NCI-H524 treated with DMSO at 0.1 percent for 48 hours (cell line): Measurements from ENCODE around the gene ZCCHC4.

Experiments
- DNase-seq: peaks from one replicate; lab custom pipeline; 2025; lab: John Stamatoyannopoulos, UW

ZCCHC4 gene

DNA sequence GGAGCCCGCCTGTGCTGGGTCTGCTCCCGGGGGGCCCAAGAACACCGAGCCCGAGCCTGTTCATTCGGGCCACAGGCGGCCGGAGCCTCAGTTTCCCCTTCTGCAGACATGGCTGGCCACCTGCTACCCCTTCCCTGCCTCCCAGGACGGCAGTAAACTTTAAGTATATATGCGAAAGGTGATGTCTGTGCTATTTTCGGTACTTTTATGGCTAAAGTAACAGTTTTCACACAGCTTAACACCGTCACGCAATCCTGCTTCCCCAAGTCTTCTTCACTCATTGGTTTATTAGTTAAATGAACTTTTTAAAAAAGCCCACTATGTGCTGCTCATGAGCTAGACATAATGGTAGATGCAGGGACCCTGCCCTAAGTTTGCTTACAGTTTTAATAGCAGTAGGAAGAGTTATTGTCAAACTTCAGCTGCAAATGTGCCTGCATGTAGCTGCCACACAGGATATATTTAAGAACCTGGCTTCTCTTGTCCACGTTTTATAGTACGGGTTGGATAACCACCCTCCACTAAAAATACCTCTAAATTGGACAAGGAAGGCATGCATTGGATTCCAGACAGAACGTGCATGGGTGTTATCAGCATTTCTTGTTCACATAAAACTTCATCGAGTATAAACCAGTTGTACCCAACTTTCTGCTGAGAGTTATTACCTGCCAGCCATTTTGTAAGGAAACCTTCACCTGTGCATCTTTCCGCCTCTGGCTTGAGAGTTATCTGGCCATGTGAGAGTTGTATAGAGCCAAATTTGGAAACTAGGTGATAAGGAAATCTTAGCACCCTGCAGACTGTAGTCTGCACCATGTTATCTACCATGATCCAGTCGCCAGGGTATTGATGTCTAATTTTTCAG, 65.2 kb downstream of the ZCCHC4 start:
- DNase-seq = no peak

DNA sequence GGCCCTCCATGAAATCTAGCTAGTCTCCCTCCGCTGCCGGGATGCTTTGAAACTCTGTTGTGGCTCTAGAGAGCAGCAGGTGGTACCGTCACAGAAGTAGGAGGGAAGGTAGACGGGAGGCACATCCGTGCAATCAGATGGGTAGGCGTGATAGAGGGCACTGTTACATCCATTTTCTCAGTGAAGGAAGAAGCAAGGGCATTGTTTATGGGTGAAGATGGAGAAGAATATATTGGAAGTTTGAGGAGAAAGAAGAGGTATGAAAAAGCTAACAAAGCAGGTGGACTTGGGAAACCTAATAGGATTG, 65.8 kb downstream of the ZCCHC4 start:
- DNase-seq = no peak

DNA sequence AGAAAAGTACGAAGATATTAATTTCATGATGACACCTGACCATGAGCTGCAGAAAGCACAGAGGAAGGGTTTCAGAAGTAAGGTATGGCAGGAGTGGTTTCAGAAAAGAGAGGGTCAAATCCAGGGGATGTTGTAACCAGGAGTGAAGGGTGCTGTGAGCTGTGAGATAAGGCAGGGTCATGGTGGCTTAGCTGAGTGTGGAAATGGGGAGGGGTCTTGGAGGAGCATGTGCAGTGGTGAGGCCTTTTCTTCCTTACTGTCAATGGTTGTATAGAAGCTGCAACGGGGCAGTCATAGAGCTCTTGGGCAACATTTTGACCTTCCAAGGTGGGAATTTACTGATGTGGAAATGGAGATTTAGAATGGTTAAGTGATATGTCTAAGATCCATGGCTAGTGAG, 67.0 kb downstream of the ZCCHC4 start:
- DNase-seq = no peak

DNA sequence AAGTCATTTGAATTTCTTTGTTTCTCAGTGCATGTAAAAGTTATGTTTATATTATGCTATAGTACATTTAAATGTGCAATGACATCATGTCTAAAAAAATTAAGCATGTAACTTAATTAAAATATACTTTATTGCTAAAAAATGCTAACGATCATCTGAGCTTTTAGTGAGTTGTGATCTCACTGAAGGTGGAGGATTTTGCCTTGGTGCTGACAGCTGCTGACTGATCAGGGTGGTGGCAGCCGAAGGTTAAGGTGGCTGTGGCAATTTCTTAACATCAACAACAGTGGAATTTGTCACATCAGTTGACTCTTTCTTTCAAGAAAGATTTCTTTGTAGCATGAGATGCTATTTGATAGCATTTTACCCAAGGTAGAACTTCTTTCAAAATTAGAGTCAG, 71.1 kb downstream of the ZCCHC4 start:
- DNase-seq = no peak

DNA sequence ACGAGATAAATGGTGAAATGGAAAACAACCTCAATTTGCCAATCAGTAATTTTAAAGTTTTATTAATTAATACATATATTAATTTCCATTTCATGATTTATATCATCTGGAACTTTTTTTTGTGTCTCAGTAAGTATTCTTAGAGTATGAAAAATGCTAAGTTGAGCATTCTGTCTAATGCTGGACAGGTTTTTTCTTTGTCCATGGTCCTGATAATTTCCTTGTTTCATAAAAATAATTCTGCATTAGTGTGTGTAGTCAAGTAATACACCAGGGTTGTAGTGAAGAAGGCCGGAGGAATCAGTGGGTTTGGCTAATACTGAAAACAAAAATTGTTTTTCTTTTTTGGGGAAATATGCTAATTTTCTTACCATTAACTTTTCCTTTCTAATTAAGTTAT, 74.4 kb downstream of the ZCCHC4 start:
- DNase-seq = no peak

DNA sequence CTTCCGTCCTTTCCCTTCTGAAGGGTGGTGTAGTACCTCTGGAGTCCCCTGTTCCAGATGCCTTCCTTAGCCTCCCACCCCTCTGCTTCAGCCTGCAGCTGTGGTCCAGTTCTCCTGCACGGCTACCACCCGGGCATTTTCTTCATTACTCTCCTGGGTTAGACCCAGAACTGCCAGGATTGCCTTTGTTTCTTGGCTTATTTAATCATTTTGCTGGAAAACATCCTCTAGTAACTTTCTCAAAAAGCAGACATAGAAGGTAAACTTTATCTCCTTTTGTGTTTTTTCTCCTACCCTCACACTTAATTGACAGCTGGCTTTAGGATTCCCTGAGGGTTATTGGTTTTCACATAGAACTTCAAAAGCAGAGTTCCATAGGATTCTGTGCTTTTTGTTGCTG, 84.7 kb downstream of the ZCCHC4 start:
- DNase-seq = no peak

DNA sequence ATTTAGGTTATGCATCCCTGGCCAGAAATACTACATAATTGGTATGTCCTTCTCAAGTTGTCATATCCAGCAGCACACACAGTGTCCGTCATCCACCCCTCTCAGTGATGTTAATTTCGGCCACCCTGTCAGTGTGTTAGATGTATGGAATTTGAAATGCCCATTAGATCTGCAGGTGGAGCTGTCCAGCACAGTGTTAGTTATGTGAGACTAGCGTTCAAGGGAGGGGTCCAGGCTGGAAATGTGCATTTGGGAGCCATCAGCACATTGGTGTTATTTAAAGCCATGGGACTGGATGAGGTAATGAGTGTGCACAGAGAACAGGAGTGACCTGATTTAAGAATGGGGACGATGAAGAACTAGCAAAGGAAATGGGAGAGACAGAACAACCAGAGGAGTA, 86.9 kb downstream of the ZCCHC4 start:
- no peak for DNase-seq

DNA sequence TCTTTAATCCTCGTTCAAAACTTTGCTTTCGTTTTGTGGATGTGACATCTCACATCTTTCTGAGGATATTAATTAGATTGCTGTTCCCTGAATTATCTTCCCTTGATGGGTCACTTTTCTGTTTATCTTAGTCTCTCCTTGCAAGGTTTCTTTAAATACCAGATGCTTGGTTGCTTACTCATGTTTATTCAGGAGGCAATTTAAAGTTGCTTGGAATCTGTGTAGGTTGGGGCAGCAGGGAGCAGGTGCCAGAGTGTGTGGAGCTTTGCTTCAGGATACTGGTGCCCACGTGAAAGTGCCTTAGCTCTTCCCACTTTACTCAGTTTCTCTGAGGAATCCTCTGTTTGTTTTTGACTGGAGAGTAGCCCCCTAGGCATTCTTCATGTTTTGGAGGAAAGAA, 88.5 kb downstream of the ZCCHC4 start:
- DNase-seq = no peak

DNA sequence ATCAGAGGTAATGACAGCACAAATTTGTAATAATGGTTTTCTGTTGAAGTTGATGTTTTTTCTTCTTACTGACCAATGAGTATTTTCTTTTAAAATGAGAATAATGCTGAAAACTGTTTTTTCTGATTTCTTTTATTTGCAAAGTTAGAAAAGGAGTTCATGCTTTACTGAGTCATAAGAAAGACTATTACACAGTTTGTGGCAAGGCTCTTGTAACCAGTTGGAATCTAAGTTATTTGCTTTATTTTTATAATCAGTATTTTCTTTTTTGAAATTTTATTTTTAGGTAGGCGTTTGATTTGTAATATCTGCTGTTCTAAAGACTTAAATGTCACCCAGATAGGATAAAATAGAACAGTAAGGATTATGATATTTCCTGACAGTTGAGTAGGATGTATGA, 89.9 kb downstream of the ZCCHC4 start:
- DNase-seq = no peak

DNA sequence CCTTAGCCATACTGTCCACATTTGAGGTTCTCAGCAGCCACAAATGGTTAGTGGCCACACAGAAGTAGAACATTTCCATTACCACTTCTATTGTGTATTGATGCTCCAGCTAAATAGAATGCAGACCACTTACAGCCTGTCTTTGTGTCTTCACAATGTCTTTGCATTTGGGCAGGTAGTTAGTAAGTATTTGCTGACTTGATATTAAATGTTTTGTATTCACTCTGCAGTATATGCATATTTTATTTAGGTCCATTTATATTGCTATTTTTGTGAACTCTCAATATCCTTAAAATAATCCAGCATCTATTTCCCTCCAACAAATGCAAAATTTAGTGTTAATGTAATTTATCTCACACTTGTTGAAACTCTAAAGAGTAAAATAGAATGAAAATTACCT, 91.1 kb downstream of the ZCCHC4 start:
- DNase-seq = no peak

DNA sequence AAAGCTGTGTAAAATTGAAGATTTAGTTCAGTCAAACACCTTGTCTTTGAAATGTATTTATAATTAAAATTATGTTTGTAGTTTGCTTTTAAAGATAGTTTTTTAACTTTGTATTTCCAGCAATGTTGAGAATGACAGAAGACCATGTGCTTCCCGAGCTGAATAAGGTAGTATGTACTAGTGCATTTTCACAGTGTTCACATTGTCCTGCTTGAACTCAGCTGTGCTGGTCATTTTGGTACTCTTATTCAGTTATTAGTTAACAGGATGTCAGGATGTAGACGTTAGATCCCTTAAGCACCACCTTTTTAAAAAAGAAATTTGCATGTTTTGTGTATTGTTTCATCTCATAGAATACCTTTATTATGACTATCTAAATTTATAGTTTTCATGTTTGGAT, 92.9 kb downstream of the ZCCHC4 start:
- no peak for DNase-seq

DNA sequence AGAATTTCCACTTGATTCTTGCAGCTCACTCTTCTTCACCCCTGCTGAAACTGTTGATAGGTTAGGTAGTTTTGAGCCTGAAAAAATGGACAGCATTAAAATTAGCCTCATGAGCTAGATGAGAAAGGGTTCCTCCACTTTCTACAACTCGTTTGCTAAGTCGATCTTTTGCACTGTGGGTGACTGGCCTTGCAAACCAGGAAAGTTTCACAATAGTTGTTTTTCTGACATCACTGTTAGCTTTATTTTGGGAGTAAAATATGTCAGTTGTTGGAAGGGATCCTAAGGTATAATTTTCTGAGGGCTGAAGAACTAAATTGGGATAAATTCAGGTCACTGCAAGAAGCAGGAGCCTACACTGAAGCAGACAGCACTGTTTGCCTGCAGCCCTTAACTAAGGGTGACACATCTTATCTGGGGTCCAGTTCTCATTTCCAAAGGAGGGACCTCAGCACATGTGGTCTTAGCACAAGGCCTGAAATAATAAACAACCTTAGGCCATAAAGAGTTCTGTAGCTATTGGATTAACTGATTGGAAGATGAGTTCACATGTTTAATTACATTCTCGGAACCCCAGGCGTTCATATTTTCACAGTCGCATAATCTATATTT, 93.6 kb downstream of the ZCCHC4 start:
- no peak for DNase-seq

DNA sequence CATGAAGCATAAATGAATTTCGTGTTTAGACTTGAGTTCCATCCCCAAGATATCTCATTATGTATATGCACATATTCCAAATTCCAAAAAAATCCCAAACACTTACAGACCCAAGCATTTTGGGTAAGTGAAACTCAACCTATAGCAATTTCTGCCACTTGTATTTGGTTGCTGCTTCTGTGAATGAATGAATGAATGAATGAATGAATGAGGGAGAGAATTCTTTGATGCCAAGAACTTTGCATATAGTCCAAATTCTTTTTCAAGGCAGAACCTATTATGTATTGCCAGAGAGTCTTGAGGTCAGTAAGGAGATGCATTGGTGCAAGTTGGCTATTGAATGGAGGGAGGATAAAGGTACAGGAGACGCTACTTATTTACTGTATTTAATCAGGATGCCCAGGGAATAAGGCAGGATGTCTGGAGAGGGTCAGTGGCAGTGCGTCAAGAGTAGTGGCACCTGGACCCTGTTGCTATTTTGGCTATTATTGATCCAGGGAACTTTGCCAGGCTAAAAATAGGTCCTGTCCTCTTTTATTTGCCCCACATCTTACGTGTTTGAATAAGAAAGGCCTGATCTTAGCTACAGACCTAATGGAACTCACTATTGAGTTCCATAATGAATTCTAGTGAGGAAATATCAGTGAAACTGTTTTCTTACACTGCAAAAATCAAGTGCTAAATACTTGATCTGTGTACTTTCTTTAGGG, 98.4 kb downstream of the ZCCHC4 start:
- no peak for DNase-seq

DNA sequence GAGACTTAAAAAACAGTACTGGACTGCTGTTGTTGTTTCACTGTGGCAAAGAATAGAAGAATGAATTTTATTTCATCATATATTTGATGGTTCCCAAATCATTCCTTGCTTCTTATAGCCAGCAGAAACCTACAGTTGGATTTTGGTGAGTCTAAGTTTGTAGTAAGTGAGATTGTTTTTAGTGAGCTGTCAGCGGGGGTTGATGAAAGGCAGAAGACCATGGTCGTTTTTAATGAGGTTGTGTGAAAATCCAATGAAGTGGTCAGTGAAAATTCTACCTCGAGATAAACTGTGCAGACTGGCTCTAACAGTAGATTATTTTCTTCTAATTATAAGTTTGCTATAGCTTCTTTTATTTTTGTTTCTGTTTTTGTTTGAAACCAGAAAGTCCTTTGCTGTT, 100.7 kb downstream of the ZCCHC4 start:
- no peak for DNase-seq

DNA sequence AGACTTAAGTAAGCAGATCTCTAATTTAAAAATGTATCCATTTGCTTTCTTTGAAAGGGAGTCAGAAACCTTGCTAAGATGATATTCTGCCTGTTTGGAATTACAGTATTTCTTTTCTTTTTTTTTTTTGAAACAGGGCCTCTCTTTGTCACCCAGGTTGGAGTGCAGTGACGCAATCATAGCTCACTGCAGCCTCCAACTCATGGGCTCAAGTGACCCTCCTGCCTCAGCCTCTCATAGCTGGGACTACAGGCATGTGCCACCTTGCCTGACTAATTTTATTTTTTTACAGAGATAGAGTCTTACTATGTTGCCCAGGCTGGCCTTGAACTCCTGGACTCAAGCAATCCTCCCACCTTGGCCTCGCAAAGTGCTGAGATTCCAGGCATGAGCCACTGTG, 104.4 kb downstream of the ZCCHC4 start:
- no peak for DNase-seq
